Neural progenitor cell (in vitro differentiated cells): Measurements from ENCODE around the gene CCDC138. TPM values are rescaled to one million over a fixed set of nuclear protein-coding genes. Genes with fewer than 3 reads are reported as not detected.

Source experiments
- DNase-seq: peaks from one replicate; pipeline ENCODE4 v3.0.0-alpha.2; 2016; ENCODE audit warnings: low spot score
- H2AFZ ChIP-seq: fragments of 200-600 bp; sonication (generic); replicated peaks from 2 replicates; pipeline ENCODE4 v1.6.1; 2016; ENCODE audit warnings: antibody characterized with exemption
- H3F3A ChIP-seq: fragments of 200-600 bp; sonication (generic); 2 replicates; pipeline ENCODE4 v1.6.1; 2016; ENCODE audit warnings: antibody characterized with exemption, low read depth
- H3K27ac ChIP-seq: fragments of 200-600 bp; sonication (generic); 2 replicates; pipeline ENCODE4 v1.5.1; 2016; ENCODE audit warnings: mild to moderate bottlenecking
- H3K27me3 ChIP-seq: fragments of 200-600 bp; sonication (generic); 2 replicates; pipeline ENCODE4 v1.6.1; 2016; ENCODE audit warnings: mild to moderate bottlenecking, moderate library complexity
- H3K36me3 ChIP-seq: fragments of 200-600 bp; sonication (generic); 2 replicates; pipeline ENCODE4 v1.5.1; 2016
- H3K4me1 ChIP-seq: fragments of 200-600 bp; sonication (generic); 2 replicates; pipeline ENCODE4 v1.6.1; 2016; ENCODE audit warnings: mixed run types
- H3K4me2 ChIP-seq: fragments of 200-600 bp; sonication (generic); 2 replicates; pipeline ENCODE4 v1.6.1; 2016
- H3K4me3 ChIP-seq: fragments of 200-600 bp; sonication (generic); 2 replicates; pipeline ENCODE4 v1.5.1; 2016
- H3K79me2 ChIP-seq: fragments of 200-600 bp; sonication (generic); 2 replicates; pipeline ENCODE4 v1.6.1; 2016; ENCODE audit warnings: low read depth
- H3K9ac ChIP-seq: fragments of 200-600 bp; sonication (generic); 2 replicates; pipeline ENCODE4 v1.6.1; 2016
- H3K9me3 ChIP-seq: fragments of 200-600 bp; sonication (generic); 2 replicates; pipeline ENCODE4 v1.5.1; 2016; ENCODE audit warnings: low read depth
- H4K20me1 ChIP-seq: fragments of 200-600 bp; sonication (generic); 2 replicates; pipeline ENCODE4 v1.6.1; 2016; ENCODE audit warnings: low read depth
- H3K27ac Mint-ChIP-seq: 3 replicates; pipeline ENCODE4 v1.8.0; 2021; ENCODE audit warnings: mixed read lengths
- H3K27me3 Mint-ChIP-seq: 2 replicates; pipeline ENCODE4 v1.8.0; 2022; ENCODE audit warnings: low read depth, mild to moderate bottlenecking, inconsistent platforms, moderate library complexity, mixed read lengths; ENCODE audit not compliant: insufficient read depth
- H3K36me3 Mint-ChIP-seq: 3 replicates; pipeline ENCODE4 v1.8.0; 2021; ENCODE audit warnings: mixed read lengths
- H3K4me1 Mint-ChIP-seq: 3 replicates; pipeline ENCODE4 v1.8.0; 2021; ENCODE audit warnings: mixed read lengths
- H3K4me3 Mint-ChIP-seq: 3 replicates; pipeline ENCODE4 v1.8.0; 2021; ENCODE audit warnings: mild to moderate bottlenecking, moderate library complexity, mixed read lengths
- H3K9me3 Mint-ChIP-seq: 3 replicates; pipeline ENCODE4 v1.8.0; 2020; ENCODE audit warnings: mixed read lengths
- EZH2 ChIP-seq: fragments of 200-600 bp; sonication (generic); IDR thresholded peaks from 2 replicates; pipeline ENCODE4 v1.6.1; 2017; ENCODE audit warnings: antibody characterized with exemption, mild to moderate bottlenecking, moderate library complexity
- EZH2phosphoT487 ChIP-seq: fragments of 200-600 bp; sonication (generic); IDR thresholded peaks from 2 replicates; pipeline ENCODE4 v1.6.1; 2017; ENCODE audit warnings: antibody characterized with exemption
- total RNA-seq: library from RNA; depleted of rRNA; stranded (reverse); fragments of >200 nt; gene quantifications from 2 replicates; pipeline ENCODE4 v1.2.3, GENCODE V29; 2015; ENCODE audit warnings: low replicate concordance
- TF ChIP-seq, protein P1 (sequence below): fragments of 200-600 bp; sonication (generic); IDR thresholded peaks from 2 replicates; pipeline ENCODE4 v1.5.1; 2017; ENCODE audit warnings: antibody characterized with exemption, mild to moderate bottlenecking

The CCDC138 gene
- total RNA-seq, 1 donor from 2014 or later: 92.6 TPM

DNA sequence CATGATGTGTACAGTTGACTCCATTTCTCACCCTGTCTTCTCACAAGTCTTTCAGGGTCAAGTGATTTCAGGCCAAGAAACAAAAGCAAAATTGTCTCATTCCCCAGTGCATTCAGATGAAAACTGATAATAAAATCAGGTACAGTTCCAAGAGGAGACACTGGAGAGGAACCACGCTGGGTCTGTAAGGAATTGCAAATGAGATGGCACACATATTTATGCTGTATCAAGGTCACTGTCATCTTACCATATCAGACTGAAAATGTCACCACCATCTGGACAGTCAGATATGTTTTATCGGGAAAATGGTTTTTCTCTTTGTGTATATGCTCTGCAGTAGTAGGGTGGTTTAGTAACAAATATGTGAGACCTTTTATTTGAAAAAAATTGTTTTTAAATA lies 91.7 kb downstream of the CCDC138 start:
- Mint-ChIP-seq H3K9me3 (peaks cover 37% of the 10 kb centered on the region), H3K27ac (no peak overlapping the region), H3K4me1 (no peaks in the 10 kb centered on the region), H3K36me3 (peaks cover 58% of the 10 kb centered on the region), H3K4me3 (no peak overlapping the region), H3K27me3 (no peaks in the 10 kb centered on the region)
- no peak overlapping the region for H3K27ac ChIP-seq
- no peaks in the 10 kb centered on the region for H4K20me1 ChIP-seq
- H3K79me2 ChIP-seq: no peaks in the 10 kb centered on the region
- H2AFZ ChIP-seq: no peak overlapping the region
- no peaks in the 10 kb centered on the region for H3K27me3 ChIP-seq
- H3K4me2 ChIP-seq: no peak overlapping the region
- DNase-seq: no peak
- peaks cover 16% of the 10 kb centered on the region for H3K36me3 ChIP-seq
- no peaks in the 10 kb centered on the region for H3K4me1 ChIP-seq
- H3K4me3 ChIP-seq: no peak overlapping the region
- no peak overlapping the region for H3K9ac ChIP-seq
- no peaks in the 10 kb centered on the region for H3F3A ChIP-seq
- TF ChIP-seq EZH2phosphoT487 (no peak), EZH2 (no peak)
- TF ChIP-seq, protein P1, sequence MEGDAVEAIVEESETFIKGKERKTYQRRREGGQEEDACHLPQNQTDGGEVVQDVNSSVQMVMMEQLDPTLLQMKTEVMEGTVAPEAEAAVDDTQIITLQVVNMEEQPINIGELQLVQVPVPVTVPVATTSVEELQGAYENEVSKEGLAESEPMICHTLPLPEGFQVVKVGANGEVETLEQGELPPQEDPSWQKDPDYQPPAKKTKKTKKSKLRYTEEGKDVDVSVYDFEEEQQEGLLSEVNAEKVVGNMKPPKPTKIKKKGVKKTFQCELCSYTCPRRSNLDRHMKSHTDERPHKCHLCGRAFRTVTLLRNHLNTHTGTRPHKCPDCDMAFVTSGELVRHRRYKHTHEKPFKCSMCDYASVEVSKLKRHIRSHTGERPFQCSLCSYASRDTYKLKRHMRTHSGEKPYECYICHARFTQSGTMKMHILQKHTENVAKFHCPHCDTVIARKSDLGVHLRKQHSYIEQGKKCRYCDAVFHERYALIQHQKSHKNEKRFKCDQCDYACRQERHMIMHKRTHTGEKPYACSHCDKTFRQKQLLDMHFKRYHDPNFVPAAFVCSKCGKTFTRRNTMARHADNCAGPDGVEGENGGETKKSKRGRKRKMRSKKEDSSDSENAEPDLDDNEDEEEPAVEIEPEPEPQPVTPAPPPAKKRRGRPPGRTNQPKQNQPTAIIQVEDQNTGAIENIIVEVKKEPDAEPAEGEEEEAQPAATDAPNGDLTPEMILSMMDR: no peak
- peaks cover 12% of the 10 kb centered on the region for H3K9me3 ChIP-seq

DNA sequence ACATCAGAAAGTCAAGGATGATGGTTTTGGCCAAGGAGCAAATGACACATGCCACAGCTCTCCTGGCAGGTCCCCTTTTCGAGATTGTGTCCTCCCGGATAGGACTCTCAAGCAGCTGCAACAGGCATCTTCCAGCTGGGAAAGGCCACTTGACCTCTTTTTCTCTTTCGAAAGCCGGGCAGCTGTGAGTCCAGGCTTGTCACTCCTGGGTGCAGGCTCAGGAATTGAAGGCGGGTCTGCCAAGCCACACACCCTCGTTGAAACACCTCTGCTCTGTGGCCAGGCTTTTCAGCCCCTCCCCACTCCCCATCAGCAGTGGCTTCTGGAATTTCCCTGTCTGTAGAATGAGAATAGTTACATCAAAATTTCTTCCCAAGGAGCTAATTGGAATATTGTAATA lies 98.0 kb downstream of the CCDC138 start:
- no peak overlapping the region for H3K27ac Mint-ChIP-seq
- Histone ChIP-seq H3K27ac (no peak overlapping the region), H3K4me3 (no peak overlapping the region), H3K27me3 (no peaks in the 10 kb centered on the region), H3F3A (no peaks in the 10 kb centered on the region), H3K36me3 (peaks cover 2% of the 10 kb centered on the region), H3K9me3 (peaks cover 24% of the 10 kb centered on the region), H3K79me2 (no peaks in the 10 kb centered on the region), H3K9ac (no peak overlapping the region), H3K4me2 (no peak overlapping the region), H3K4me1 (no peaks in the 10 kb centered on the region), H4K20me1 (no peaks in the 10 kb centered on the region), H2AFZ (no peak overlapping the region)
- TF ChIP-seq EZH2phosphoT487 (no peak), EZH2 (no peak)
- TF ChIP-seq, protein P1: no peak
- peaks cover 58% of the 10 kb centered on the region for H3K9me3 Mint-ChIP-seq
- H3K36me3 Mint-ChIP-seq: peaks cover 39% of the 10 kb centered on the region
- peaks cover 2% of the 10 kb centered on the region for H3K27me3 Mint-ChIP-seq
- no peak overlapping the region for H3K4me3 Mint-ChIP-seq
- peak; percentile 13 for DNase-seq
- H3K4me1 Mint-ChIP-seq: peaks cover 3% of the 10 kb centered on the region

GRCh38 chr2:108889907-108890306 lies 103.3 kb downstream of the CCDC138 start:
- Histone ChIP-seq H3K4me1 (no peaks in the 10 kb centered on the region), H4K20me1 (no peaks in the 10 kb centered on the region), H3K9me3 (peaks cover 19% of the 10 kb centered on the region), H3F3A (no peaks in the 10 kb centered on the region), H3K36me3 (peaks cover 4% of the 10 kb centered on the region), H3K4me3 (no peak overlapping the region), H3K27me3 (no peaks in the 10 kb centered on the region), H3K27ac (no peak overlapping the region), H3K9ac (no peak overlapping the region), H2AFZ (no peak overlapping the region), H3K4me2 (no peak overlapping the region), H3K79me2 (no peaks in the 10 kb centered on the region)
- H3K27ac Mint-ChIP-seq: no peak overlapping the region
- TF ChIP-seq EZH2phosphoT487 (no peak), EZH2 (no peak)
- TF ChIP-seq, protein P1: no peak
- no peak for DNase-seq
- no peak overlapping the region for H3K4me3 Mint-ChIP-seq
- H3K27me3 Mint-ChIP-seq: no peaks in the 10 kb centered on the region
- peaks cover 26% of the 10 kb centered on the region for H3K36me3 Mint-ChIP-seq
- H3K9me3 Mint-ChIP-seq: peaks cover 46% of the 10 kb centered on the region
- no peaks in the 10 kb centered on the region for H3K4me1 Mint-ChIP-seq
